Neuronal stem cell (in vitro differentiated cells): ENCODE measurements around the gene ACBD6.

Source experiments
- DNase-seq: peaks from one replicate; pipeline ENCODE4 v3.0.0-alpha.2; 2013; ENCODE audit warnings: low spot score
- H2AFZ ChIP-seq: one replicate; pipeline ENCODE4 v1.6.1; 2013; ENCODE audit warnings: mild to moderate bottlenecking, low read length, inconsistent platforms
- H2AK5ac ChIP-seq: 2 replicates; pipeline ENCODE4 v1.6.1; 2013; ENCODE audit warnings: low read depth, mild to moderate bottlenecking, inconsistent platforms, low read length, moderate library complexity, mixed read lengths
- H2BK120ac ChIP-seq: 2 replicates; pipeline ENCODE4 v1.6.1; 2013; ENCODE audit warnings: low read depth, mild to moderate bottlenecking, inconsistent platforms, low read length, moderate library complexity, mixed read lengths
- H2BK12ac ChIP-seq: one replicate; pipeline ENCODE4 v1.6.1; 2013; ENCODE audit warnings: low read length, inconsistent platforms
- H2BK15ac ChIP-seq: 2 replicates; pipeline ENCODE4 v1.6.1; 2013; ENCODE audit warnings: mild to moderate bottlenecking, low read length, inconsistent platforms, mixed read lengths
- H2BK5ac ChIP-seq: one replicate; pipeline ENCODE4 v1.6.1; 2013; ENCODE audit warnings: inconsistent platforms, mild to moderate bottlenecking, low read length, moderate library complexity
- H3K14ac ChIP-seq: one replicate; pipeline ENCODE4 v1.6.1; 2013; ENCODE audit warnings: low read length, inconsistent platforms
- H3K18ac ChIP-seq: 2 replicates; pipeline ENCODE4 v1.6.1; 2013; ENCODE audit warnings: low read length, inconsistent platforms
- H3K23ac ChIP-seq: 2 replicates; pipeline ENCODE4 v1.6.1; 2013; ENCODE audit warnings: low read depth, mild to moderate bottlenecking, mixed read lengths, low read length, inconsistent platforms; ENCODE audit not compliant: poor library complexity
- H3K27ac ChIP-seq: replicated peaks from 3 replicates; pipeline ENCODE4 v1.5.1; 2013; ENCODE audit warnings: low read length, inconsistent platforms
- H3K27me3 ChIP-seq, 3 experiments: 2 replicates each; pipeline ENCODE4 v1.6.1; 2013; ENCODE audit warnings: low read length in 3 of 3, mild to moderate bottlenecking in 2 of 3, inconsistent platforms in 1 of 3, low read depth in 1 of 3, mixed read lengths in 1 of 3, moderate library complexity in 1 of 3; ENCODE audit not compliant: control insufficient read depth in 3 of 3, insufficient read depth in 3 of 3
- H3K36me3 ChIP-seq, 2 donors: replicated peaks in 1 of 2; 2 replicates each; pipeline ENCODE4 v1.6.1; 2013; ENCODE audit warnings: low read length in 2 of 2; ENCODE audit not compliant: control insufficient read depth in 2 of 2, insufficient read depth in 2 of 2
- H3K4ac ChIP-seq: 2 replicates; pipeline ENCODE4 v1.6.1; 2013; ENCODE audit warnings: inconsistent platforms, mild to moderate bottlenecking, low read length, moderate library complexity
- H3K4me1 ChIP-seq, 2 donors: 1 replicate in 1 of 2; 2 replicates in 1 of 2; pipeline ENCODE4 v1.6.1; 2013; ENCODE audit warnings: low read length in 2 of 2, low read depth in 1 of 2; ENCODE audit not compliant: control insufficient read depth in 2 of 2, insufficient read depth in 1 of 2
- H3K4me2 ChIP-seq: one replicate; pipeline ENCODE4 v1.6.1; 2013; ENCODE audit warnings: mild to moderate bottlenecking, low read length, inconsistent platforms; ENCODE audit not compliant: insufficient read depth, poor library complexity, severe bottlenecking
- H3K4me3 ChIP-seq, 2 donors: 2 replicates each; pipeline ENCODE4 v1.5.1; 2013; ENCODE audit warnings: low read length in 2 of 2, mild to moderate bottlenecking in 2 of 2, inconsistent platforms in 1 of 2, moderate library complexity in 1 of 2
- H3K79me1 ChIP-seq: one replicate; pipeline ENCODE4 v1.6.1; 2013; ENCODE audit warnings: low read depth, mild to moderate bottlenecking, inconsistent platforms, low read length, moderate library complexity
- H3K9ac ChIP-seq: one replicate; pipeline ENCODE4 v1.6.1; 2013; ENCODE audit warnings: mild to moderate bottlenecking, low read depth, low read length, inconsistent platforms; ENCODE audit not compliant: poor library complexity
- H3K9me3 ChIP-seq, 2 donors: replicated peaks in 1 of 2; 2 replicates each; pipeline versions ENCODE3 to v1.6.1; 2013; ENCODE audit warnings: low read length in 2 of 2, mild to moderate bottlenecking in 2 of 2, inconsistent platforms in 1 of 2, low read depth in 1 of 2, mixed read lengths in 1 of 2, moderate library complexity in 1 of 2; ENCODE audit not compliant: control insufficient read depth in 2 of 2, insufficient read depth in 1 of 2
- H4K8ac ChIP-seq: one replicate; pipeline ENCODE4 v1.6.1; 2013; ENCODE audit warnings: low read depth, mild to moderate bottlenecking, inconsistent platforms, low read length, moderate library complexity
- H4K91ac ChIP-seq: one replicate; pipeline ENCODE4 v1.6.1; 2013; ENCODE audit warnings: low read length, low read depth, mild to moderate bottlenecking, inconsistent platforms; ENCODE audit not compliant: poor library complexity
- WGBS, 2 donors: extraction: QIAGEN DNeasy Blood & Tissue Kit; methylation state at CpG; one replicate each; pipeline ENCODE4 v1.1.7; 2013; ENCODE audit warnings: missing lambda C conversion rate in 2 of 2, mixed read lengths in 1 of 2; ENCODE audit not compliant: insufficient read length in 2 of 2, insufficient replicate concordance in 1 of 2; ENCODE audit errors: extremely low coverage in 2 of 2; 5-methylcytosine and 5-hydroxymethylcytosine counted together

Gene ACBD6

DNA sequence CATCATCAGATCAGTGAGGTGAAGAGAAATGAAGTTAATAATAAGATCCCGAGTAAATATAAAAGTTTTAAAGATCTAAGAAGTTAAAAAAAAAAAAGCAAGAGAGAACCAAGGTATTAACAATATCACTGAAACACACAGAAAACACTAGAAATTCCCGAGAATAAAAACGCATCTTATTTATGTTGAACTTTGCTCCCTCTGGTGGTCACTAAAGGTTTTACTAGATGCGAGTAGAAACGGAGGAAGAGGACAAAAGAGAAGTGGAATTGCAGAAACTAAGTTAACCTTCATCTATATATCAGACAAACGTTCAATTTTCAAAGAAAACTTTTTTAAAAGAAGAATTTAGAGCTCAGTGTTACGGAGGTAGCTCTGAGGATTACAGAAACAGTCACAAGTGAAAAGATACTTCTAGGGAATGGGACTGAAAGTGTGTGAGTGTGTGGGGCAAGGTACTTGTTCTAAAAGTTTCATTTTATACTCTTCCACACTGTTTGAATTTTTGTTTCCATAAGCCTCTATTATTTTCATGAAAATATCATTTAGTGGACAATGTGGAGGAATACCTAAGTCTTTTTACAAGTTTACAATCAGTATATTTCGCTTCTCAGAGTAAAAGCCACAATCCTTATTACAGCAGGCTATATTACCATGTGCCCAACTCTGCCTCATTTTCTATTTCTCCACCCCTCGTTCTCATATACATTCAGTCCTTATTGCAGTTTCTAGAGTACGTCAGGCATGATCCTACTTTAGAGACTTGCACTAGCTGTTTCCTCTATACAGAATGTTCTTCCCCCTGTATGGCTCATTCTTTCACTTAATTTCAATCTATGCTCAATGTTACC, 19.7 kb downstream of the ACBD6 start:
- H4K8ac ChIP-seq: no peak overlapping the region
- H4K91ac ChIP-seq: no peak overlapping the region
- no peak overlapping the region for H3K18ac ChIP-seq
- H3K36me3 ChIP-seq: peaks cover 2 to 77% of the 10 kb centered on the region in 2 donors
- no peak overlapping the region for H3K27ac ChIP-seq
- no peak overlapping the region for H2AFZ ChIP-seq
- H2BK15ac ChIP-seq: no peak overlapping the region
- no peak overlapping the region for H2BK12ac ChIP-seq
- H3K79me1 ChIP-seq: no peaks in the 10 kb centered on the region
- H3K27me3 ChIP-seq: no peaks in the 10 kb centered on the region
- H3K14ac ChIP-seq: no peak overlapping the region
- no peak overlapping the region for H3K4me2 ChIP-seq
- no peak overlapping the region for H3K4me3 ChIP-seq
- H2BK120ac ChIP-seq: no peak overlapping the region
- H3K4ac ChIP-seq: no peak overlapping the region
- H3K23ac ChIP-seq: no peak overlapping the region
- H3K4me1 ChIP-seq: peaks cover 2 to 3% of the 10 kb centered on the region in 2 donors
- peaks cover 0 to 7% of the 10 kb centered on the region in 2 donors for H3K9me3 ChIP-seq
- no peak overlapping the region for H3K9ac ChIP-seq
- no peak overlapping the region for H2AK5ac ChIP-seq
- no peak overlapping the region for H2BK5ac ChIP-seq
- no CpG with 5 or more reads among the region's 10 CpGs for WGBS, 2 donors
- peak; percentile 44 for DNase-seq

DNA sequence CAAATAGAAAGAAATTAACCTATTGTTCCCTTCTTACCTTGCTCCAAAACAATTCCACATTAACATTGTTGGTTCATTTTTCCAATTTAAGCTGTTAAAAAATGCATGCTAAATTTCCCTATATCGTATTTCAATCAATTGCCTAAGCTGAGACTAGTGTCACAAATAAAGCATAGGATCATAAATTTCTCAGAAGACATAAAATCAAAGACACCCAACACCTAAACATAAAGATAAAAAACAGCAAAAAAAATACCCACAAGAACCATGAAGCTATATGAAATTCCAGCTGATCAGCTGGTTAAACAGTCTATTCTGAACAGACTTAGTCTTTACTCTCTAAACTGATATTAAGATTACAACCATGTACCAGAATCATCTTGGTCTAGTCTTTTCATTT, 32.3 kb downstream of the ACBD6 start:
- Histone ChIP-seq H2BK5ac (no peak overlapping the region), H2BK15ac (no peak overlapping the region), H3K9ac (no peak overlapping the region), H3K4me3 (no peak overlapping the region), H3K79me1 (no peaks in the 10 kb centered on the region), H3K36me3 (peaks cover 0 to 35% of the 10 kb centered on the region in 2 donors), H3K14ac (no peak overlapping the region), H2AK5ac (no peak overlapping the region), H3K4me2 (no peak overlapping the region), H2AFZ (no peak overlapping the region), H3K27ac (no peak overlapping the region), H4K8ac (no peak overlapping the region), H3K9me3 (peaks cover 0 to 3% of the 10 kb centered on the region in 2 donors), H2BK120ac (no peak overlapping the region), H4K91ac (no peak overlapping the region), H3K27me3 (no peaks in the 10 kb centered on the region), H3K23ac (no peak overlapping the region), H2BK12ac (no peak overlapping the region), H3K4ac (no peak overlapping the region), H3K4me1 (peaks cover 0 to 2% of the 10 kb centered on the region in 2 donors), H3K18ac (no peak overlapping the region)
- DNase-seq: no peak
- WGBS, 2 donors: no CpG with 5 or more reads among the region's 1 CpG

DNA sequence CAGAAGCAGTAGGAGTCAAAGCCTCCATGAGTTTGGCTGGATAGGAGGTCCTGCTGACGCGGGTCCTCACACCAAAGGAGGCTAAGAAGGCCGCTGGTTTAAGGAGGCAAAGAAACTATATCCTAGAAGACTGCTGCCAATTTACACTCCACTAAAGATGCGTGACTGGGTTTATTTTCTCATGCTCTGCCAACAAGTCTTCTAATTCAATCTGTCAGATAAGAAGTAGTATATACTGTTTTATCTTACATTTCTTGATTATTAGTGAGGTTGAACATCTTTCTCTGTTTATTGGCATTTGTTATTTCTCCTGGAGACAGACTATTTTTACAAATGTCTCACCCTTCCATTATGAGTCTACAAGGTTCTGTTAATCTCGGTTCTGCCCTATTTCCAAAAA, 34.1 kb downstream of the ACBD6 start:
- H3K79me1 ChIP-seq: no peaks in the 10 kb centered on the region
- DNase-seq: no peak
- peaks cover 0 to 6% of the 10 kb centered on the region in 2 donors for H3K9me3 ChIP-seq
- no peak overlapping the region for H2AFZ ChIP-seq
- no peak overlapping the region for H3K4me3 ChIP-seq
- H4K8ac ChIP-seq: no peak overlapping the region
- H3K27ac ChIP-seq: no peak overlapping the region
- H2AK5ac ChIP-seq: no peak overlapping the region
- no peak overlapping the region for H3K14ac ChIP-seq
- H3K4ac ChIP-seq: no peak overlapping the region
- no peak overlapping the region for H3K23ac ChIP-seq
- H3K27me3 ChIP-seq: no peaks in the 10 kb centered on the region
- H3K4me2 ChIP-seq: no peak overlapping the region
- H2BK15ac ChIP-seq: no peak overlapping the region
- H3K9ac ChIP-seq: no peak overlapping the region
- no peak overlapping the region for H2BK120ac ChIP-seq
- no peak overlapping the region for H2BK5ac ChIP-seq
- peaks cover 0 to 22% of the 10 kb centered on the region in 2 donors for H3K36me3 ChIP-seq
- H3K18ac ChIP-seq: no peak overlapping the region
- no CpG with 5 or more reads among the region's 5 CpGs for WGBS, 2 donors
- H3K4me1 ChIP-seq: peaks cover 0 to 2% of the 10 kb centered on the region in 2 donors
- no peak overlapping the region for H4K91ac ChIP-seq
- no peak overlapping the region for H2BK12ac ChIP-seq

DNA sequence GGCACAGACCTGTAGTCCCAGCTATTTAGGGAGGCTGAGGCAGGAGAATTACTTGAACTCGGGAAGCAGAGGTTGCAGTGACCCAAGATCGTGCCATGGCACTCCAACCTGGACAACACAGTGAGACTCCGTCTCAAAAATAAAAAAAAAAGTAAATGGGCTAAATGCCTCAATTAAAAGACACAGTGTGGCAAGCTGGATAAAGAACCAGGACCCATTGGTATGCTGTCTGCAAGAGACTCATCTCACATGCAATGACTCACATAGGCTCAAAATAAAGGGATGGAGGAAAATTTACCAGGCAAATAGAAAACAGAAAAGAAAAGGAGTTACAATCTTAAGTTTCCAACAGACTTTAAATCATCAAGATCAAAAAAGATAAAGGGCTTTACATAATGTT, 40.3 kb downstream of the ACBD6 start:
- Histone ChIP-seq H3K23ac (no peak overlapping the region), H3K36me3 (peaks cover 0 to 2% of the 10 kb centered on the region in 2 donors), H3K27me3 (peaks cover 0 to 2% (median 0%) of the 10 kb centered on the region in 3 experiments), H4K8ac (no peak overlapping the region), H2BK12ac (no peak overlapping the region), H3K18ac (no peak overlapping the region), H2AK5ac (no peak overlapping the region), H3K4me1 (no peaks in the 10 kb centered on the region), H3K27ac (no peak overlapping the region), H3K9ac (no peak overlapping the region), H3K79me1 (peaks cover 3% of the 10 kb centered on the region), H4K91ac (no peak overlapping the region), H3K4me3 (no peak overlapping the region), H3K4ac (no peak overlapping the region), H2BK120ac (no peak overlapping the region), H3K9me3 (peaks cover 0 to 23% of the 10 kb centered on the region in 2 donors), H3K14ac (no peak overlapping the region), H2BK5ac (no peak overlapping the region), H3K4me2 (no peak overlapping the region), H2AFZ (no peak overlapping the region), H2BK15ac (no peak overlapping the region)
- DNase-seq: no peak
- no CpG with 5 or more reads among the region's 3 CpGs for WGBS, 2 donors
